ENCODE data around the gene CES3.

GRCh38 chr16:66944054-66944441, 17.0 kb upstream of the CES3 start:
- TF ChIP-seq POLR2A (IDR thresholded peaks at IDR 0.05) (no peak), CTCF (IDR thresholded peaks at IDR 0.05) (no peak)

Data from thyroid gland (tissue), 4 donors.